Measurements from ENCODE around the gene EXOC6B. TPM values are rescaled to one million over a fixed set of nuclear protein-coding genes. Genes with fewer than 3 reads are reported as not detected.
A peak's percentile ranks its signal among the peaks of the same experiment; 100 is the strongest.

Gene EXOC6B
- total RNA-seq, 4 donors from 2014 or later = 21.0 to 57.7 (median 36.1) TPM

- Histone ChIP-seq H3K27me3 (no peaks in the 10 kb centered on the region), H3K4me3 (no peak overlapping the region), H3K27ac (no peak overlapping the region), H3K4me1 (peaks cover 0 to 11% (median 0%) of the 10 kb centered on the region in 3 donors), H3K36me3 (peaks cover 0 to 7% (median 0%) of the 10 kb centered on the region in 3 donors), H3K9me3 (peaks cover 0 to 12% (median 0%) of the 10 kb centered on the region in 3 donors)
- WGBS, 2 donors = 76 to 86% methylated on average over 4 of the region's 4 CpGs
- intact Hi-C loops (cut with DNase I) = no loop called here
- DNase-seq = no peak
- no peak for TF ChIP-seq CTCF (IDR thresholded peaks at IDR 0.05)
- TF ChIP-seq POLR2A (IDR thresholded peaks at IDR 0.05) = no peak
Measured at GRCh38 chr2:72612614-72613160, 213.1 kb downstream of the EXOC6B start.

GRCh38 chr2:72607189-72607588 lies 218.6 kb downstream of the EXOC6B start:
- H3K27ac ChIP-seq = no peak overlapping the region
- intact Hi-C loops (cut with DNase I) = no loop called here
- 86 to 90% methylated on average over 2 of the region's 2 CpGs for WGBS, 2 donors

DNA sequence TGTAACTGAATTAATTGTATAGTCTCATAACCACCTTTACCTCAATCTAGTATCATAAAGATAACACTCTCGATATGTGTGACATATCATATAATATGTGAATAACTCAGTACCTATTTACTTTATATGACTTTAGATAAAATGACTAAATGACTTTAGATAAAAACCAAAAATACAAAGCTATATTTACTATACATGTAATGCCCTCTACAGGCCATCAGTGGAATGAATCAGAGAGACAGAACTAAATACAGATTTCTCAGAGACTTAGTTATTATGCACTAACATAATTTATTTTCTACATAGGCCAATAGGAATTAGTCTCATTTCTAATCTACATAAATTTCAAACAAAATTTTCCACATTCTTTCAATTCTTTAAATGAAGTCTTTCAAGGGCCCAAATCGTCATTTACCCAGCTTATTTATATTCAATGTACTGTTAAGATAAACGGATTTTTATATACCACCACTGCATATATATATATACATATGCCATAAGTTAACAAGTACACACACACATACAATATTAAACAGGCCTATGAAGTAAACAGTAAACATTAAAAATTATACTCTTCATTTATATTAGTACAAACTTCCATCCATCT lies 219.9 kb downstream of the EXOC6B start:
- H3K4me1 ChIP-seq = no peaks in the 10 kb centered on the region
- H3K27me3 ChIP-seq = no peaks in the 10 kb centered on the region
- no peaks in the 10 kb centered on the region for H3K36me3 ChIP-seq
- H3K9me3 ChIP-seq = no peaks in the 10 kb centered on the region
- TF ChIP-seq POLR2A (IDR thresholded peaks at IDR 0.05) (no peak), CTCF (IDR thresholded peaks at IDR 0.05) (peak in 5 of 6 experiments; percentile 27 to 66 (median 44))
- intact Hi-C loops (cut with DNase I) = no loop called here
- no peak overlapping the region for H3K27ac ChIP-seq
- no peak for DNase-seq
- no peak overlapping the region for H3K4me3 ChIP-seq
- 69 to 74% methylated on average over 3 of the region's 3 CpGs for WGBS, 2 donors

More at GRCh38 chr2:72607189-72607588, 218.6 kb downstream of the EXOC6B start:
- DNase-seq = no peak
- no peaks in the 10 kb centered on the region for H3K9me3 ChIP-seq
- H3K36me3 ChIP-seq = no peaks in the 10 kb centered on the region
- no peak for TF ChIP-seq CTCF (IDR thresholded peaks at IDR 0.05)
- TF ChIP-seq POLR2A (IDR thresholded peaks at IDR 0.05) = no peak
- no peak overlapping the region for H3K4me3 ChIP-seq
- no peaks in the 10 kb centered on the region for H3K27me3 ChIP-seq
- H3K4me1 ChIP-seq = no peaks in the 10 kb centered on the region

- intact Hi-C loops (cut with DNase I) = no loop called here
- no peaks in the 10 kb centered on the region for H3K36me3 ChIP-seq
- no peak overlapping the region for H3K4me3 ChIP-seq
- no peak for TF ChIP-seq CTCF (IDR thresholded peaks at IDR 0.05)
- no peak for TF ChIP-seq POLR2A (IDR thresholded peaks at IDR 0.05)
- no peaks in the 10 kb centered on the region for H3K27me3 ChIP-seq
- no peaks in the 10 kb centered on the region for H3K9me3 ChIP-seq
- DNase-seq = no peak
- no peaks in the 10 kb centered on the region for H3K4me1 ChIP-seq
- H3K27ac ChIP-seq = no peak overlapping the region
Measured at GRCh38 chr2:72604468-72604867, 221.4 kb downstream of the EXOC6B start.

DNA sequence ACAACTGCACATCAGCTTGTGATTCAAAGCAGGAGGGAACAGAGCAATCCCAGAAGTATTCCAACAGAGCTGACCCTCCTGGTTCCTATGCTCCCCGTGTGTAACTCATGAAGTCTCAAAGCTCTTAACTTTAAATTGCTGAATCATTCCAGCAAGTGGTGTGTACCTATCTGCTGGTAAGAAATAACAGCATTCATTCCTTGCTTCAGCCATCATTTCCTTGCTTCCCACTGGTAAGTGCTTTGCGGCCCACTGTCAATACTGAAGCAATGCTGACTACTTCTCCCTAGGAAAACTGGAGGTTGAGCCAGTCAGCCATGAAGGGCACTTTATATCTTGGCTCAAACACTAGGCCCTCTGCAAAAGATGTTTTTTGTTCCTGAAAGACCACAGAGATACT lies 222.4 kb downstream of the EXOC6B start:
- TF ChIP-seq CTCF (IDR thresholded peaks at IDR 0.05) = no peak
- no peak for TF ChIP-seq POLR2A (IDR thresholded peaks at IDR 0.05)
- Histone ChIP-seq H3K27me3 (no peaks in the 10 kb centered on the region), H3K4me1 (no peaks in the 10 kb centered on the region), H3K27ac (no peak overlapping the region), H3K9me3 (no peaks in the 10 kb centered on the region), H3K4me3 (no peak overlapping the region), H3K36me3 (no peaks in the 10 kb centered on the region)
- intact Hi-C loops (cut with DNase I) = no loop called here
- WGBS, 2 donors = 75 to 89% methylated on average over 2 of the region's 2 CpGs
- DNase-seq = no peak

Measured in esophagus squamous epithelium (tissue), 5 donors.